HFFc6 (cell line): ENCODE data around the gene GTPBP1. TPM values are rescaled to one million over a fixed set of nuclear protein-coding genes. Genes with fewer than 3 reads are reported as not detected.

Experiments
- DNase-seq: peaks from one replicate; pipeline ENCODE4 v3.0.0-alpha.2; 2018
- H3K27ac Mint-ChIP-seq: 2 replicates; pipeline ENCODE4 v1.8.0; 2020; ENCODE audit warnings: mild to moderate bottlenecking, mixed read lengths
- H3K27me3 Mint-ChIP-seq: 2 replicates; pipeline ENCODE4 v1.8.0; 2021; ENCODE audit warnings: mild to moderate bottlenecking, moderate library complexity, mixed read lengths; ENCODE audit not compliant: insufficient read depth
- H3K36me3 Mint-ChIP-seq: 2 replicates; pipeline ENCODE4 v1.8.0; 2021; ENCODE audit warnings: low read depth, mixed read lengths
- H3K4me1 Mint-ChIP-seq: 2 replicates; pipeline ENCODE4 v1.8.0; 2020; ENCODE audit warnings: low read depth, mixed read lengths
- H3K4me3 Mint-ChIP-seq: 2 replicates; pipeline ENCODE4 v1.8.0; 2020; ENCODE audit warnings: mild to moderate bottlenecking, moderate library complexity, mixed read lengths
- H3K9me3 Mint-ChIP-seq: 2 replicates; pipeline ENCODE4 v1.8.0; 2020; ENCODE audit warnings: mild to moderate bottlenecking, mixed read lengths
- long read RNA-seq: library from polyadenylated mRNA; unstranded; transcript quantifications from one replicate; pipeline ENCODE4 v2.0.0, GENCODE V29; 2019
- total RNA-seq, 6 experiments: library from RNA; stranded (reverse); fragmentation: NEBNext Ultra II Directional; extraction: Animal tissue kit (Norgen Biotek cat#: 25700); gene quantifications; 2 replicates in 1 of 6; 3 replicates in 5 of 6; pipeline ENCODE4 v1.2.3, GENCODE V29; 2021
- TF ChIP-seq, protein P1 (sequence below): fragments of 200-600 bp; sonication (generic); IDR thresholded peaks from 2 replicates; pipeline ENCODE4 v1.5.0; 2021; ENCODE audit warnings: antibody characterized with exemption, mild to moderate bottlenecking

GTPBP1 gene
- total RNA-seq, result 10 to 100 TPM; 32.1 to 40.8 (median 38.4) TPM
- long read RNA-seq, full-length matches to known transcripts, result 2 of 9 reads
- long read RNA-seq, partial matches to known transcripts, result 5 of 9 reads
- long read RNA-seq, other reads (novel, unspliced or antisense), result 2 of 9 reads

GRCh38 chr22:38705235-38706100, at the start of gene GTPBP1:
Gene GTPBP1, plus strand, starts transcription at chr22:38705944. Its CDS starts 12 bp downstream, at chr22:38705956.
- Mint-ChIP-seq H3K27ac (peak within 1 kb of the TSS; percentile 95), H3K27me3 (peaks cover 4% of the 10 kb centered on the region), H3K36me3 (peaks cover 5% of the 10 kb centered on the region), H3K4me3 (peak within 1 kb of the TSS; percentile 98), H3K9me3 (no peaks in the 10 kb centered on the region), H3K4me1 (peaks cover 43% of the 10 kb centered on the region)
- TF ChIP-seq, protein P1, sequence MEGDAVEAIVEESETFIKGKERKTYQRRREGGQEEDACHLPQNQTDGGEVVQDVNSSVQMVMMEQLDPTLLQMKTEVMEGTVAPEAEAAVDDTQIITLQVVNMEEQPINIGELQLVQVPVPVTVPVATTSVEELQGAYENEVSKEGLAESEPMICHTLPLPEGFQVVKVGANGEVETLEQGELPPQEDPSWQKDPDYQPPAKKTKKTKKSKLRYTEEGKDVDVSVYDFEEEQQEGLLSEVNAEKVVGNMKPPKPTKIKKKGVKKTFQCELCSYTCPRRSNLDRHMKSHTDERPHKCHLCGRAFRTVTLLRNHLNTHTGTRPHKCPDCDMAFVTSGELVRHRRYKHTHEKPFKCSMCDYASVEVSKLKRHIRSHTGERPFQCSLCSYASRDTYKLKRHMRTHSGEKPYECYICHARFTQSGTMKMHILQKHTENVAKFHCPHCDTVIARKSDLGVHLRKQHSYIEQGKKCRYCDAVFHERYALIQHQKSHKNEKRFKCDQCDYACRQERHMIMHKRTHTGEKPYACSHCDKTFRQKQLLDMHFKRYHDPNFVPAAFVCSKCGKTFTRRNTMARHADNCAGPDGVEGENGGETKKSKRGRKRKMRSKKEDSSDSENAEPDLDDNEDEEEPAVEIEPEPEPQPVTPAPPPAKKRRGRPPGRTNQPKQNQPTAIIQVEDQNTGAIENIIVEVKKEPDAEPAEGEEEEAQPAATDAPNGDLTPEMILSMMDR, result peak; percentile 46
- peak; percentile 100 for DNase-seq

- Mint-ChIP-seq H3K27me3 (no peaks in the 10 kb centered on the region; the same call in 1 of the 2 replicates), H3K4me3 (peak within 1 kb of the TSS; percentile 94), H3K27ac (peak within 1 kb of the TSS; percentile 100), H3K4me1 (peaks cover 17% of the 10 kb centered on the region), H3K9me3 (no peaks in the 10 kb centered on the region), H3K36me3 (no peaks in the 10 kb centered on the region)
- TF ChIP-seq, protein P1, result no peak
- DNase-seq, result peak; percentile 84
Observed at GRCh38 chr22:38656256-38657044, 49.3 kb upstream of the GTPBP1 start, which contains the start of the genes CBY1 and FAM227A. Gene CBY1, plus strand, starts transcription at chr22:38656638. Its CDS starts 11,417 bp downstream, at chr22:38668055. Gene FAM227A, minus strand, starts transcription at chr22:38656392. Its CDS starts 6,224 bp downstream, at chr22:38650168.

DNA sequence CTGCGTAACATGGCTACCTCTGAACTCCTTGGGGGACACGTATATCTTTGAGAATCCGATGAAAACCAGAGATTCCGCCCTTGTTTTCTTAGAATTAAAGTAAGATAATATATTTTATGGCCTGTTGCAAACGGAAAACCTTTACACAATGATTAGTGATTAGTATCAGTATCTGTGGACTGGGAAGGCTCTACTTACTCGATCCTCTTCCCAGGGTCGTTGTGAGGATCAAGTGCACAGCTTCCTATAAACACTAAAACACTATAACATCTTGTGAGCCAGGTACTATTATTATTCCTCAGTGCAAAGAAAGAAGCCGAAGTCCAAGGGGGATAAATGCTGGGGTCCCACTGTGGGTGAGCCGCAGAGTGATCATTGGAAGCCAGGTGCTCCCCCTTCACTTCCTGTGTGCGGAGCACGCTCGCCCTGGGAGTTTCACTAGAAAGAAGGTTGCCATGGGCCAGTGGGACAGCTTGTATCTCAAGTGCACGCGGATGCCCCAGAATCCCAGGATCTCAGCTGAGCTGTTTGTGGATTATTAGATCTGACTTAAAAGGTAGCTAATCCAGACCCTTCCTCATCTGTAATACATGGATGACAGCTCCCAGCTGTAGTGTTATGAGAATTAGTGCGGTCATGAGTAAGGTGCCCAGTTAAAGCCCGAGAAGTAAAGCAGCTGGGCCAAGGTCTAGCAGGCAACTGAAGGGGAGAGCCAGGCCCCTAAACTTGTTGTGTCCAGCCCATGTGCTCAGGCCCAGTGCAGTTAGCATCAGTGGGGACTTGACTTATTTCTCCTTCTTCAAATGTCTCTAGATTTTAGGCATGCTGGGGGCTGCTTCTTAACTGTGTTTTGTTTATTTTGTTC, 48.5 kb upstream of the GTPBP1 start:
- Mint-ChIP-seq H3K4me3 (peak overlapping the region; percentile 94), H3K36me3 (no peaks in the 10 kb centered on the region), H3K9me3 (no peaks in the 10 kb centered on the region), H3K27me3 (no peaks in the 10 kb centered on the region; the same call in 1 of the 2 replicates), H3K4me1 (peaks cover 17% of the 10 kb centered on the region), H3K27ac (peak overlapping the region; percentile 100)
- peak; percentile 53 for DNase-seq
- TF ChIP-seq, protein P1, result no peak

- no peak for DNase-seq
- Mint-ChIP-seq H3K27ac (no peak overlapping the region), H3K36me3 (peaks cover 18% of the 10 kb centered on the region), H3K4me1 (no peaks in the 10 kb centered on the region), H3K9me3 (no peaks in the 10 kb centered on the region), H3K27me3 (peaks cover 4% of the 10 kb centered on the region), H3K4me3 (no peak overlapping the region)
- TF ChIP-seq, protein P1, result no peak
Observed at GRCh38 chr22:38674888-38675287, 30.9 kb upstream of the GTPBP1 start.
